A549 (cell line): ENCODE measurements around the gene ZP3. TPM values are rescaled to one million over a fixed set of nuclear protein-coding genes. Genes with fewer than 3 reads are reported as not detected.

Experiments used
- CBX2 ChIP-seq: fragments of 200-600 bp; sonication (generic); IDR thresholded peaks from 2 replicates; pipeline ENCODE4 v1.6.1; 2016; ENCODE audit warnings: low read depth, mild to moderate bottlenecking, borderline replicate concordance
- CBX8 ChIP-seq: fragments of 200-600 bp; sonication (generic); IDR thresholded peaks from 2 replicates; pipeline ENCODE4 v1.6.1; 2016
- CHD2 ChIP-seq: fragments of 150-350 bp; IDR thresholded peaks from 2 replicates; pipeline ENCODE4 v1.6.1; 2014; ENCODE audit warnings: low read length; ENCODE audit not compliant: partially characterized antibody
- EHF ChIP-seq: fragments of 250-450 bp; sonication (Bioruptor Pico); IDR thresholded peaks from 2 replicates; pipeline ENCODE4 v1.5.0; 2020; ENCODE audit warnings: mild to moderate bottlenecking
- EHMT2 ChIP-seq: fragments of 200-600 bp; sonication (generic); IDR thresholded peaks from 2 replicates; pipeline ENCODE4 v1.6.1; 2016; ENCODE audit warnings: antibody characterized with exemption, low read depth, mild to moderate bottlenecking, moderate library complexity
- EP300 ChIP-seq, 2 experiments: fragments of >200 bp; sonication (Bioruptor Twin); formaldehyde crosslinking; IDR thresholded peaks; 2 replicates in 1 of 2; 3 replicates in 1 of 2; pipeline ENCODE4 v1.6.1; 2016 to 2017
- ESRRA ChIP-seq: fragments of 150-350 bp; IDR thresholded peaks from 2 replicates; pipeline ENCODE4 v1.6.1; 2014; ENCODE audit warnings: mild to moderate bottlenecking, low read length, borderline replicate concordance
- FOSL2 ChIP-seq, 2 experiments: fragments of 450-650 bp in 1 of 2; fragments of >200 bp in 1 of 2; sonication (Bioruptor Twin) in 1 of 2; formaldehyde crosslinking; IDR thresholded peaks; 2 replicates each; pipeline versions ENCODE4 v1.5.0 to v1.6.1; 2016 to 2020; ENCODE audit warnings: mild to moderate bottlenecking in 1 of 2, moderate library complexity in 1 of 2
- GATA3 ChIP-seq: IDR thresholded peaks from 2 replicates; pipeline ENCODE4 v1.6.1; 2012; ENCODE audit warnings: borderline replicate concordance
- HDAC2 ChIP-seq: fragments of 200-600 bp; sonication (generic); IDR thresholded peaks from 2 replicates; pipeline ENCODE4 v1.6.1; 2016
- HOXA7 ChIP-seq: fragments of 250-450 bp; sonication (Bioruptor Pico); IDR thresholded peaks from 2 replicates; pipeline ENCODE4 v1.5.0; 2020; ENCODE audit warnings: mild to moderate bottlenecking, moderate library complexity
- HOXB5 ChIP-seq: fragments of 250-450 bp; sonication (Bioruptor Pico); IDR thresholded peaks from 2 replicates; pipeline ENCODE4 v1.5.0; 2020; ENCODE audit warnings: mild to moderate bottlenecking, moderate library complexity
- KDM5A ChIP-seq: fragments of 200-600 bp; sonication (generic); IDR thresholded peaks from 2 replicates; pipeline ENCODE4 v1.6.1; 2016; ENCODE audit warnings: antibody characterized with exemption, mild to moderate bottlenecking
- MAZ ChIP-seq: fragments of 150-350 bp; IDR thresholded peaks from 2 replicates; pipeline ENCODE4 v1.6.1; 2014; ENCODE audit warnings: antibody characterized with exemption, low read depth, low read length, borderline replicate concordance
- NPAS2 ChIP-seq: fragments of 250-450 bp; sonication (Bioruptor Pico); IDR thresholded peaks from 2 replicates; pipeline ENCODE4 v1.8.0; 2022; ENCODE audit warnings: mild to moderate bottlenecking, moderate library complexity, borderline replicate concordance
- NR3C1 ChIP-seq: fragments of >200 bp; sonication (Bioruptor Twin); formaldehyde crosslinking; IDR thresholded peaks from 3 replicates; pipeline ENCODE4 v1.6.1; 2017
- POLR2A ChIP-seq: IDR thresholded peaks from 2 replicates; pipeline ENCODE4 v1.6.1; 2012; ENCODE audit warnings: mild to moderate bottlenecking, low read length
- POLR2AphosphoS2 ChIP-seq: conservative IDR thresholded peaks from 2 replicates; pipeline ENCODE4 v1.6.1; 2012; ENCODE audit warnings: low read length, improper control_type of control experiment, inconsistent platforms
- SMC3 ChIP-seq: fragments of >200 bp; sonication (Bioruptor Twin); formaldehyde crosslinking; IDR thresholded peaks from 3 replicates; pipeline ENCODE4 v1.6.1; 2018; ENCODE audit warnings: inconsistent platforms
- TFCP2L1 ChIP-seq: fragments of 250-450 bp; sonication (Bioruptor Pico); IDR thresholded peaks from 2 replicates; pipeline ENCODE4 v1.5.0; 2021; ENCODE audit warnings: mild to moderate bottlenecking
- ZC3H11A ChIP-seq: fragments of 450-650 bp; IDR thresholded peaks from 2 replicates; pipeline ENCODE4 v1.6.1; 2014; ENCODE audit warnings: antibody characterized with exemption, mild to moderate bottlenecking
- ZFP36 ChIP-seq: fragments of 450-650 bp; IDR thresholded peaks from 2 replicates; pipeline ENCODE4 v1.6.1; 2014; ENCODE audit warnings: borderline replicate concordance; ENCODE audit not compliant: partially characterized antibody
- ZSCAN20 ChIP-seq: fragments of 250-450 bp; sonication (Bioruptor Pico); IDR thresholded peaks from 2 replicates; pipeline ENCODE4 v1.8.0; 2022; ENCODE audit warnings: mild to moderate bottlenecking, moderate library complexity
- polyA plus RNA-seq, 4 experiments: library from polyadenylated mRNA; depleted of rRNA in 3 of 4; stranded (reverse); fragments of >200 nt; fragmentation: RNase III in 1 of 4; extraction: RNeasy Plus Mini Kit Qiagen cat#74134 plus additional on column Dnase treatment in 1 of 4; gene quantifications; 2 replicates in 3 of 4; 3 replicates in 1 of 4; pipeline ENCODE4 v1.2.3, GENCODE V29; 2011 to 2017
- TF ChIP-seq, protein P1 (sequence below): fragments of 150-350 bp; IDR thresholded peaks from 2 replicates; pipeline ENCODE4 v1.6.1; 2014; ENCODE audit warnings: low read depth, mild to moderate bottlenecking, low read length
- TF ChIP-seq, protein P2 (sequence below): fragments of 250-450 bp; sonication (Bioruptor Pico); IDR thresholded peaks from 2 replicates; pipeline ENCODE4 v1.5.0; 2021; ENCODE audit warnings: mild to moderate bottlenecking, moderate library complexity, borderline replicate concordance
- TF ChIP-seq, protein P3 (sequence below): IDR thresholded peaks from 2 replicates; pipeline ENCODE4 v1.6.1; 2012
- TF ChIP-seq, protein P4 (sequence below): fragments of 250-450 bp; sonication (Bioruptor Pico); IDR thresholded peaks from 2 replicates; pipeline ENCODE4 v1.5.0; 2020; ENCODE audit warnings: low read depth, mild to moderate bottlenecking, moderate library complexity
- TF ChIP-seq, protein P5 (sequence below): fragments of >200 bp; sonication (Bioruptor Twin); formaldehyde crosslinking; IDR thresholded peaks from 3 replicates; pipeline ENCODE4 v1.6.1; 2016
- TF ChIP-seq, protein P6 (sequence below): fragments of >200 bp; sonication (Bioruptor Twin); formaldehyde crosslinking; IDR thresholded peaks from 3 replicates; pipeline ENCODE4 v1.5.1; 2016
- TF ChIP-seq, protein P7 (sequence below): IDR thresholded peaks from 2 replicates; pipeline ENCODE4 v1.6.1; 2012; ENCODE audit warnings: low read depth, borderline replicate concordance
- TF ChIP-seq, protein P8 (sequence below): IDR thresholded peaks from 2 replicates; pipeline ENCODE4 v1.6.1; 2012
- TF ChIP-seq, protein P9 (sequence below): fragments of 450-650 bp; IDR thresholded peaks from 2 replicates; pipeline ENCODE4 v1.6.1; 2014; ENCODE audit warnings: antibody characterized with exemption

The ZP3 gene
- polyA plus RNA-seq, 2 of the 4 experiments (the other 2 are of a cell fraction) = 21.4 to 26.5 TPM

DNA sequence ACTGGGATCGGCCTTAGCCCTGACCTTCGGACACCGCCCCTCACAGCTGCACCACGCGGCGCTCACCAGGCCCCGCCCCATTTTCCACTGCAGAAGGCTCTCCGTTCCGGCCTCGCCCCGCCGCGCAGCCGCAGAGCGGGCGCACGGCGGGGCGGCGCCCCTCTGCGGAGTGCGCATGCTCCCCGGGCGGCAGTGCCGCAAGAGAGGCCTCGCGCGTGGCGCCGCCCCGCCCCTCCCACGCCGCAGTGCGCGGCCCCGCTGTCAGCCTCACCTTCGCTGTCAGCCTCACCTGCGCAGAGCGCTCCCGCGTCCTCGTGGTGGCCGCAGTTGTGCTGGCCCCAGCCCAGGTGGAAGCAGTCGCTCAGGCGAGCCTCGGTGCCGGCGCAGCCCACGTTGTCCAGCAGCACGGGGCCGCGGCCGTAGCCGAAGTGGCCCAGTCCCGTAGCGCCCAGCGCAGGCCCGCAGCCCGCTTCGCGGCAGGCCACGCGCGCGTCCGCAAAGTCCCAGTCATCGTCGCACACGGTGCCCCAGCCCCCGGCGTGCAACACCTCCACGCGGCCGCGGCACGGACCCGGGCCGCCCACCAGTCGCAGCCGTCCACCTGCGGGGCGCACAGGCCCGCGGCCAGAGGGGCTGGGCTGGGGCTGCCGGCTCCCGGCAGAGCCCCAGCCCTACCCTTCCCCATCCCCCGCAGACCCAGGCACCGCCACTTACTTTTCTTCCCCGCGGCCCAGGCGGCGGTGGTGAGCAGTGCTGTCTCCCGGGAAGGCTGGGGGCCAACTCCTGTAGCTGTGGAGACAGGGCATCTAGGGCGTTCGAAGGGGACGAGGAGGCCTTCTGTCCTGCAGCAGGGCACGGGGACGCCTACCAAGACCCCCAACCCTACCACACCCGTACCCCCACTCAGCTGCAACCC, 31.4 kb upstream of the ZP3 start (continued):
- TF ChIP-seq, protein P1, sequence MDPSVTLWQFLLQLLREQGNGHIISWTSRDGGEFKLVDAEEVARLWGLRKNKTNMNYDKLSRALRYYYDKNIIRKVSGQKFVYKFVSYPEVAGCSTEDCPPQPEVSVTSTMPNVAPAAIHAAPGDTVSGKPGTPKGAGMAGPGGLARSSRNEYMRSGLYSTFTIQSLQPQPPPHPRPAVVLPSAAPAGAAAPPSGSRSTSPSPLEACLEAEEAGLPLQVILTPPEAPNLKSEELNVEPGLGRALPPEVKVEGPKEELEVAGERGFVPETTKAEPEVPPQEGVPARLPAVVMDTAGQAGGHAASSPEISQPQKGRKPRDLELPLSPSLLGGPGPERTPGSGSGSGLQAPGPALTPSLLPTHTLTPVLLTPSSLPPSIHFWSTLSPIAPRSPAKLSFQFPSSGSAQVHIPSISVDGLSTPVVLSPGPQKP = no peak
- TF ChIP-seq, protein P2, sequence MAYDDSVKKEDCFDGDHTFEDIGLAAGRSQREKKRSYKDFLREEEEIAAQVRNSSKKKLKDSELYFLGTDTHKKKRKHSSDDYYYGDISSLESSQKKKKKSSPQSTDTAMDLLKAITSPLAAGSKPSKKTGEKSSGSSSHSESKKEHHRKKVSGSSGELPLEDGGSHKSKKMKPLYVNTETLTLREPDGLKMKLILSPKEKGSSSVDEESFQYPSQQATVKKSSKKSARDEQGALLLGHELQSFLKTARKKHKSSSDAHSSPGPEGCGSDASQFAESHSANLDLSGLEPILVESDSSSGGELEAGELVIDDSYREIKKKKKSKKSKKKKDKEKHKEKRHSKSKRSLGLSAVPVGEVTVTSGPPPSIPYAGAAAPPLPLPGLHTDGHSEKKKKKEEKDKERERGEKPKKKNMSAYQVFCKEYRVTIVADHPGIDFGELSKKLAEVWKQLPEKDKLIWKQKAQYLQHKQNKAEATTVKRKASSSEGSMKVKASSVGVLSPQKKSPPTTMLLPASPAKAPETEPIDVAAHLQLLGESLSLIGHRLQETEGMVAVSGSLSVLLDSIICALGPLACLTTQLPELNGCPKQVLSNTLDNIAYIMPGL (CRISPR knock-in tag) = no peak
- TF ChIP-seq FOSL2 (IDR thresholded peaks at IDR 0.05) (no peak), FOSL2 (CRISPR knock-in tag; IDR thresholded peaks at IDR 0.05) (0 out of 2 replicates have a peak, but pooled peaks have one; percentile 14), HDAC2 (no peak), GATA3 (peak; percentile 18; the same call in 1 of the 2 replicates), NPAS2 (CRISPR knock-in tag) (peak; percentile 37; the same call in 1 of the 2 replicates), EP300 (IDR thresholded peaks at IDR 0.05) (no peak), CHD2 (no peak), ZFP36 (no peak), CBX2 (no peak), HOXB5 (CRISPR knock-in tag) (peak; percentile 93), ZC3H11A (no peak), ZSCAN20 (CRISPR knock-in tag) (no peak), SMC3 (no peak), POLR2AphosphoS2 (no peak), CBX8 (no peak), ESRRA (no peak), EHF (CRISPR knock-in tag) (peak; percentile 75; the same call in 1 of the 2 replicates), MAZ (no peak), KDM5A (no peak), NR3C1 (no peak), EHMT2 (no peak), TFCP2L1 (CRISPR knock-in tag) (peak; percentile 58; the same call in 1 of the 2 replicates), POLR2A (peak; percentile 65), HOXA7 (no peak)
- TF ChIP-seq, protein P3, sequence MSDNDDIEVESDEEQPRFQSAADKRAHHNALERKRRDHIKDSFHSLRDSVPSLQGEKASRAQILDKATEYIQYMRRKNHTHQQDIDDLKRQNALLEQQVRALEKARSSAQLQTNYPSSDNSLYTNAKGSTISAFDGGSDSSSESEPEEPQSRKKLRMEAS = peak; percentile 92
- TF ChIP-seq, protein P4, sequence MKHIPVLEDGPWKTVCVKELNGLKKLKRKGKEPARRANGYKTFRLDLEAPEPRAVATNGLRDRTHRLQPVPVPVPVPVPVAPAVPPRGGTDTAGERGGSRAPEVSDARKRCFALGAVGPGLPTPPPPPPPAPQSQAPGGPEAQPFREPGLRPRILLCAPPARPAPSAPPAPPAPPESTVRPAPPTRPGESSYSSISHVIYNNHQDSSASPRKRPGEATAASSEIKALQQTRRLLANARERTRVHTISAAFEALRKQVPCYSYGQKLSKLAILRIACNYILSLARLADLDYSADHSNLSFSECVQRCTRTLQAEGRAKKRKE (CRISPR knock-in tag) = peak; percentile 87
- TF ChIP-seq, protein P5, sequence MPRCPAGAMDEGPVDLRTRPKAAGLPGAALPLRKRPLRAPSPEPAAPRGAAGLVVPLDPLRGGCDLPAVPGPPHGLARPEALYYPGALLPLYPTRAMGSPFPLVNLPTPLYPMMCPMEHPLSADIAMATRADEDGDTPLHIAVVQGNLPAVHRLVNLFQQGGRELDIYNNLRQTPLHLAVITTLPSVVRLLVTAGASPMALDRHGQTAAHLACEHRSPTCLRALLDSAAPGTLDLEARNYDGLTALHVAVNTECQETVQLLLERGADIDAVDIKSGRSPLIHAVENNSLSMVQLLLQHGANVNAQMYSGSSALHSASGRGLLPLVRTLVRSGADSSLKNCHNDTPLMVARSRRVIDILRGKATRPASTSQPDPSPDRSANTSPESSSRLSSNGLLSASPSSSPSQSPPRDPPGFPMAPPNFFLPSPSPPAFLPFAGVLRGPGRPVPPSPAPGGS = 0 out of 3 replicates have a peak, but pooled peaks have one; percentile 47
- TF ChIP-seq, protein P6, sequence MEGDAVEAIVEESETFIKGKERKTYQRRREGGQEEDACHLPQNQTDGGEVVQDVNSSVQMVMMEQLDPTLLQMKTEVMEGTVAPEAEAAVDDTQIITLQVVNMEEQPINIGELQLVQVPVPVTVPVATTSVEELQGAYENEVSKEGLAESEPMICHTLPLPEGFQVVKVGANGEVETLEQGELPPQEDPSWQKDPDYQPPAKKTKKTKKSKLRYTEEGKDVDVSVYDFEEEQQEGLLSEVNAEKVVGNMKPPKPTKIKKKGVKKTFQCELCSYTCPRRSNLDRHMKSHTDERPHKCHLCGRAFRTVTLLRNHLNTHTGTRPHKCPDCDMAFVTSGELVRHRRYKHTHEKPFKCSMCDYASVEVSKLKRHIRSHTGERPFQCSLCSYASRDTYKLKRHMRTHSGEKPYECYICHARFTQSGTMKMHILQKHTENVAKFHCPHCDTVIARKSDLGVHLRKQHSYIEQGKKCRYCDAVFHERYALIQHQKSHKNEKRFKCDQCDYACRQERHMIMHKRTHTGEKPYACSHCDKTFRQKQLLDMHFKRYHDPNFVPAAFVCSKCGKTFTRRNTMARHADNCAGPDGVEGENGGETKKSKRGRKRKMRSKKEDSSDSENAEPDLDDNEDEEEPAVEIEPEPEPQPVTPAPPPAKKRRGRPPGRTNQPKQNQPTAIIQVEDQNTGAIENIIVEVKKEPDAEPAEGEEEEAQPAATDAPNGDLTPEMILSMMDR = no peak
- TF ChIP-seq, protein P7, sequence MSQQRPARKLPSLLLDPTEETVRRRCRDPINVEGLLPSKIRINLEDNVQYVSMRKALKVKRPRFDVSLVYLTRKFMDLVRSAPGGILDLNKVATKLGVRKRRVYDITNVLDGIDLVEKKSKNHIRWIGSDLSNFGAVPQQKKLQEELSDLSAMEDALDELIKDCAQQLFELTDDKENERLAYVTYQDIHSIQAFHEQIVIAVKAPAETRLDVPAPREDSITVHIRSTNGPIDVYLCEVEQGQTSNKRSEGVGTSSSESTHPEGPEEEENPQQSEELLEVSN = peak; percentile 85
- TF ChIP-seq, protein P8, sequence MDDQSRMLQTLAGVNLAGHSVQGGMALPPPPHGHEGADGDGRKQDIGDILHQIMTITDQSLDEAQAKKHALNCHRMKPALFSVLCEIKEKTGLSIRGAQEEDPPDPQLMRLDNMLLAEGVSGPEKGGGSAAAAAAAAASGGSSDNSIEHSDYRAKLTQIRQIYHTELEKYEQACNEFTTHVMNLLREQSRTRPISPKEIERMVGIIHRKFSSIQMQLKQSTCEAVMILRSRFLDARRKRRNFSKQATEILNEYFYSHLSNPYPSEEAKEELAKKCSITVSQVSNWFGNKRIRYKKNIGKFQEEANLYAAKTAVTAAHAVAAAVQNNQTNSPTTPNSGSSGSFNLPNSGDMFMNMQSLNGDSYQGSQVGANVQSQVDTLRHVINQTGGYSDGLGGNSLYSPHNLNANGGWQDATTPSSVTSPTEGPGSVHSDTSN = no peak
- TF ChIP-seq, protein P9, sequence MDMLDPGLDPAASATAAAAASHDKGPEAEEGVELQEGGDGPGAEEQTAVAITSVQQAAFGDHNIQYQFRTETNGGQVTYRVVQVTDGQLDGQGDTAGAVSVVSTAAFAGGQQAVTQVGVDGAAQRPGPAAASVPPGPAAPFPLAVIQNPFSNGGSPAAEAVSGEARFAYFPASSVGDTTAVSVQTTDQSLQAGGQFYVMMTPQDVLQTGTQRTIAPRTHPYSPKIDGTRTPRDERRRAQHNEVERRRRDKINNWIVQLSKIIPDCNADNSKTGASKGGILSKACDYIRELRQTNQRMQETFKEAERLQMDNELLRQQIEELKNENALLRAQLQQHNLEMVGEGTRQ = no peak
